Neural crest cell (in vitro differentiated cells): ENCODE measurements around the gene ADRA2A. TPM values are rescaled to one million over a fixed set of nuclear protein-coding genes. Genes with fewer than 3 reads are reported as not detected.
A peak's percentile ranks its signal among the peaks of the same experiment; 100 is the strongest.

Source experiments
- DNase-seq: peaks from one replicate; pipeline ENCODE4 v3.0.0; 2021; ENCODE audit warnings: low read depth, mixed read lengths, low spot score
- H3K27ac Mint-ChIP-seq: one replicate; pipeline ENCODE4 v1.8.0; 2021; ENCODE audit warnings: mild to moderate bottlenecking, mixed read lengths; ENCODE audit not compliant: unreplicated experiment
- H3K27me3 Mint-ChIP-seq: 2 replicates; pipeline ENCODE4 v1.8.0; 2021; ENCODE audit warnings: low read depth, mild to moderate bottlenecking, mixed read lengths
- H3K36me3 Mint-ChIP-seq: 2 replicates; pipeline ENCODE4 v1.8.0; 2021; ENCODE audit warnings: low read depth, mild to moderate bottlenecking, mixed read lengths
- H3K4me1 Mint-ChIP-seq: 2 replicates; pipeline ENCODE4 v1.8.0; 2021; ENCODE audit warnings: mixed read lengths
- H3K4me3 Mint-ChIP-seq: one replicate; pipeline ENCODE4 v1.8.0; 2021; ENCODE audit warnings: mild to moderate bottlenecking, mixed read lengths
- H3K9me3 Mint-ChIP-seq: 2 replicates; pipeline ENCODE4 v1.8.0; 2021; ENCODE audit warnings: mixed read lengths
- total RNA-seq: library from RNA; stranded (reverse); gene quantifications from 2 replicates; pipeline ENCODE4 v1.2.1, GENCODE V29; 2021
- TF ChIP-seq, protein P1 (sequence below): fragments of 200-600 bp; sonication (generic); conservative IDR thresholded peaks from 2 replicates; pipeline ENCODE4 v1.5.0; 2021; ENCODE audit warnings: antibody characterized with exemption, mild to moderate bottlenecking

The ADRA2A gene
- total RNA-seq, 1 donor from 2014 or later = 0.14 TPM

DNA sequence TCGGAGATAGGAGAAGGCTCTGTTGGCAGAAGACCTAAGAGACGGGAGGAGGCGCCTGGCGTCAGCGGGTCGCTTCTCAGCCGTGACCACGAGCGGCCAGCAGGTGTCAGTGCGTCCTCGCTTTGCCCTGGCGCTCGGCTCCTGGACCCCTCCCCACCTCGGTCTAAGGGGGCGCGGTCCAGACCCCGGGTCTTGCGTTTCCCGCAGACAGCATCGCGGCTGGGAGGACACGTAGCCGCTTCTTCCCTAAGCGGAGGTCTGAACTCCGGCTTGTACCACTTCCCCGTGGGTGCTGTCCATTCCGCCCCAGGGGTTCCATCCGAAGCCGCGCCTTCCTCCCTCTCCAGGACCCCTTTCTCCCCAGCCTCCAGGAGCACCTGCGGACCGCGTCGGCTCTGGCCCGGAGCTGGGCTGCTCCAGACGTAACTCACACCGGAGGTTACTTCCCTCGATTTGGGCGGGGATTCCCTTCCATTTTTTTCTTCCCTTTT lies 593 bp upstream of the ADRA2A start:
- Mint-ChIP-seq H3K36me3 (no peaks in the 10 kb centered on the region), H3K4me3 (peak overlapping the region; percentile 80), H3K4me1 (no peaks in the 10 kb centered on the region), H3K27me3 (peaks cover 86% of the 10 kb centered on the region), H3K9me3 (no peaks in the 10 kb centered on the region), H3K27ac (no peak overlapping the region)
- TF ChIP-seq, protein P1, sequence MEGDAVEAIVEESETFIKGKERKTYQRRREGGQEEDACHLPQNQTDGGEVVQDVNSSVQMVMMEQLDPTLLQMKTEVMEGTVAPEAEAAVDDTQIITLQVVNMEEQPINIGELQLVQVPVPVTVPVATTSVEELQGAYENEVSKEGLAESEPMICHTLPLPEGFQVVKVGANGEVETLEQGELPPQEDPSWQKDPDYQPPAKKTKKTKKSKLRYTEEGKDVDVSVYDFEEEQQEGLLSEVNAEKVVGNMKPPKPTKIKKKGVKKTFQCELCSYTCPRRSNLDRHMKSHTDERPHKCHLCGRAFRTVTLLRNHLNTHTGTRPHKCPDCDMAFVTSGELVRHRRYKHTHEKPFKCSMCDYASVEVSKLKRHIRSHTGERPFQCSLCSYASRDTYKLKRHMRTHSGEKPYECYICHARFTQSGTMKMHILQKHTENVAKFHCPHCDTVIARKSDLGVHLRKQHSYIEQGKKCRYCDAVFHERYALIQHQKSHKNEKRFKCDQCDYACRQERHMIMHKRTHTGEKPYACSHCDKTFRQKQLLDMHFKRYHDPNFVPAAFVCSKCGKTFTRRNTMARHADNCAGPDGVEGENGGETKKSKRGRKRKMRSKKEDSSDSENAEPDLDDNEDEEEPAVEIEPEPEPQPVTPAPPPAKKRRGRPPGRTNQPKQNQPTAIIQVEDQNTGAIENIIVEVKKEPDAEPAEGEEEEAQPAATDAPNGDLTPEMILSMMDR = peak; percentile 91
- DNase-seq = peak; percentile 78

DNA sequence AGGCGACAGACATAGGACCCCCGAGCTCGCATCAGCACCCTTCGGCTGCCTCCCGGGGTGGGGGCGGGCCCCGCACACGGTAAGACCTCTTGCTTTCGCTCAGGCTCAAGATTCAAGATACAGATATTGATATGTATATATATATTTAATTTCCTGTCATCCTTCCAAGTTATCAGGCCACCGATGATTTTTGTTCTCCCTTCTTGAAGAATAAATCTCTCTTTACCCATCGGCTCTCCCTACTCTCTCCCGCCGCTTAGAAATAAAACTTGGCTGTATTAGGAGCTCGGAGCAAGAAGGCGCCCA lies 603 bp downstream of the ADRA2A start:
- Mint-ChIP-seq H3K4me3 (peak overlapping the region; percentile 75), H3K4me1 (no peaks in the 10 kb centered on the region), H3K36me3 (no peaks in the 10 kb centered on the region), H3K27ac (no peak overlapping the region), H3K27me3 (peaks cover 86% of the 10 kb centered on the region), H3K9me3 (no peaks in the 10 kb centered on the region)
- TF ChIP-seq, protein P1 = no peak
- no peak for DNase-seq

DNA sequence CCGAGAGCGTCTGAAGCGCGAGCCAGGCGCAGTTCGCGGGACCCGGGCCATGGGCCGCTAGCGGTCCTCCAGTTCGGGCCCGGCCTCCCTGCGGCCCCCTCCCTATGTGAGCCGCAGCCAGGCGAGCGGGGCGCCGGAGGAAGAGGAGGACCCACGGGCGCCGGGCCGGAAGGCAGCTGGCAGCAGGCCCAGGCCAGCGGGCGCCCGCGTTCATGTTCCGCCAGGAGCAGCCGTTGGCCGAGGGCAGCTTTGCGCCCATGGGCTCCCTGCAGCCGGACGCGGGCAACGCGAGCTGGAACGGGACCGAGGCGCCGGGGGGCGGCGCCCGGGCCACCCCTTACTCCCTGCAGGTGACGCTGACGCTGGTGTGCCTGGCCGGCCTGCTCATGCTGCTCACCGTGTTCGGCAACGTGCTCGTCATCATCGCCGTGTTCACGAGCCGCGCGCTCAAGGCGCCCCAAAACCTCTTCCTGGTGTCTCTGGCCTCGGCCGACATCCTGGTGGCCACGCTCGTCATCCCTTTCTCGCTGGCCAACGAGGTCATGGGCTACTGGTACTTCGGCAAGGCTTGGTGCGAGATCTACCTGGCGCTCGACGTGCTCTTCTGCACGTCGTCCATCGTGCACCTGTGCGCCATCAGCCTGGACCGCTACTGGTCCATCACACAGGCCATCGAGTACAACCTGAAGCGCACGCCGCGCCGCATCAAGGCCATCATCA lies 1.1 kb downstream of the ADRA2A start:
- H3K27ac Mint-ChIP-seq = no peak overlapping the region
- H3K27me3 Mint-ChIP-seq = peaks cover 85% of the 10 kb centered on the region
- TF ChIP-seq, protein P1 = no peak
- H3K9me3 Mint-ChIP-seq = no peaks in the 10 kb centered on the region
- no peak for DNase-seq
- H3K36me3 Mint-ChIP-seq = no peaks in the 10 kb centered on the region
- no peaks in the 10 kb centered on the region for H3K4me1 Mint-ChIP-seq
- H3K4me3 Mint-ChIP-seq = peak overlapping the region; percentile 75

DNA sequence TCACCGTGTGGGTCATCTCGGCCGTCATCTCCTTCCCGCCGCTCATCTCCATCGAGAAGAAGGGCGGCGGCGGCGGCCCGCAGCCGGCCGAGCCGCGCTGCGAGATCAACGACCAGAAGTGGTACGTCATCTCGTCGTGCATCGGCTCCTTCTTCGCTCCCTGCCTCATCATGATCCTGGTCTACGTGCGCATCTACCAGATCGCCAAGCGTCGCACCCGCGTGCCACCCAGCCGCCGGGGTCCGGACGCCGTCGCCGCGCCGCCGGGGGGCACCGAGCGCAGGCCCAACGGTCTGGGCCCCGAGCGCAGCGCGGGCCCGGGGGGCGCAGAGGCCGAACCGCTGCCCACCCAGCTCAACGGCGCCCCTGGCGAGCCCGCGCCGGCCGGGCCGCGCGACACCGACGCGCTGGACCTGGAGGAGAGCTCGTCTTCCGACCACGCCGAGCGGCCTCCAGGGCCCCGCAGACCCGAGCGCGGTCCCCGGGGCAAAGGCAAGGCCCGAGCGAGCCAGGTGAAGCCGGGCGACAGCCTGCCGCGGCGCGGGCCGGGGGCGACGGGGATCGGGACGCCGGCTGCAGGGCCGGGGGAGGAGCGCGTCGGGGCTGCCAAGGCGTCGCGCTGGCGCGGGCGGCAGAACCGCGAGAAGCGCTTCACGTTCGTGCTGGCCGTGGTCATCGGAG lies 1.8 kb downstream of the ADRA2A start:
- no peak overlapping the region for H3K27ac Mint-ChIP-seq
- no peak for DNase-seq
- H3K27me3 Mint-ChIP-seq = peaks cover 81% of the 10 kb centered on the region
- H3K4me3 Mint-ChIP-seq = peak overlapping the region; percentile 62
- H3K4me1 Mint-ChIP-seq = no peaks in the 10 kb centered on the region
- no peaks in the 10 kb centered on the region for H3K9me3 Mint-ChIP-seq
- TF ChIP-seq, protein P1 = no peak
- H3K36me3 Mint-ChIP-seq = no peaks in the 10 kb centered on the region

DNA sequence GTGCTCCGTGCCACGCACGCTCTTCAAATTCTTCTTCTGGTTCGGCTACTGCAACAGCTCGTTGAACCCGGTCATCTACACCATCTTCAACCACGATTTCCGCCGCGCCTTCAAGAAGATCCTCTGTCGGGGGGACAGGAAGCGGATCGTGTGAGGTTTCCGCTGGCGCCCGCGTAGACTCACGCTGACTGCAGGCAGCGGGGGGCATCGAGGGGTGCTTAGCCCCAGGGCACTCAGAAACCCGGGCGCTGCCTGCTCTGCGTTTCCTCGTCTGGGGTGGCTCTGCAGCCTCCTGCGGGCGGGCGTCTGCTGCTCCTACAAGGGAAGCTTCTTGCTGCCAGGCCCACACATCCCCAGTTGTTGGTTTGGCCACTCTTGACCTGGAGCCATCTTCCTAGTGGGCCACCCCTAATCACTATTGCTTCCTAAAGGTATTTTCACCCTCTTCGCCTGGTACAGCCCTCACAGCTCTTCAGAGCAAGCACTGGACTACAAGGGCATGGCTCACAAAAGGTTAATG lies 2.5 kb downstream of the ADRA2A start:
- H3K4me1 Mint-ChIP-seq = no peaks in the 10 kb centered on the region
- TF ChIP-seq, protein P1 = no peak
- no peaks in the 10 kb centered on the region for H3K9me3 Mint-ChIP-seq
- H3K27me3 Mint-ChIP-seq = peaks cover 76% of the 10 kb centered on the region
- no peak overlapping the region for H3K27ac Mint-ChIP-seq
- H3K4me3 Mint-ChIP-seq = peak overlapping the region; percentile 62
- no peaks in the 10 kb centered on the region for H3K36me3 Mint-ChIP-seq
- no peak for DNase-seq
